Cardiac atrium fibroblast (primary cell): ENCODE results near the gene HAUS3. TPM values are rescaled to one million over a fixed set of nuclear protein-coding genes. Genes with fewer than 3 reads are reported as not detected.

Experiments used
- total RNA-seq: library from RNA; depleted of rRNA; stranded (reverse); fragments of >200 nt; gene quantifications from 2 replicates; pipeline ENCODE4 v1.2.3, GENCODE V29; 2015

HAUS3 gene, protein sequence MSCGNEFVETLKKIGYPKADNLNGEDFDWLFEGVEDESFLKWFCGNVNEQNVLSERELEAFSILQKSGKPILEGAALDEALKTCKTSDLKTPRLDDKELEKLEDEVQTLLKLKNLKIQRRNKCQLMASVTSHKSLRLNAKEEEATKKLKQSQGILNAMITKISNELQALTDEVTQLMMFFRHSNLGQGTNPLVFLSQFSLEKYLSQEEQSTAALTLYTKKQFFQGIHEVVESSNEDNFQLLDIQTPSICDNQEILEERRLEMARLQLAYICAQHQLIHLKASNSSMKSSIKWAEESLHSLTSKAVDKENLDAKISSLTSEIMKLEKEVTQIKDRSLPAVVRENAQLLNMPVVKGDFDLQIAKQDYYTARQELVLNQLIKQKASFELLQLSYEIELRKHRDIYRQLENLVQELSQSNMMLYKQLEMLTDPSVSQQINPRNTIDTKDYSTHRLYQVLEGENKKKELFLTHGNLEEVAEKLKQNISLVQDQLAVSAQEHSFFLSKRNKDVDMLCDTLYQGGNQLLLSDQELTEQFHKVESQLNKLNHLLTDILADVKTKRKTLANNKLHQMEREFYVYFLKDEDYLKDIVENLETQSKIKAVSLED
- 8.6 and 32.3 TPM in 2 replicates for total RNA-seq

GRCh38 chr4:2241410-2242353 lies at the start of gene HAUS3, which contains the start of gene POLN:
HAUS3 (minus strand) TSS chr4:2242121; CDS start chr4:2240946, 1,175 bp downstream.
POLN (minus strand) TSS chr4:2242121; CDS start chr4:2229231, 12,890 bp downstream.

DNA sequence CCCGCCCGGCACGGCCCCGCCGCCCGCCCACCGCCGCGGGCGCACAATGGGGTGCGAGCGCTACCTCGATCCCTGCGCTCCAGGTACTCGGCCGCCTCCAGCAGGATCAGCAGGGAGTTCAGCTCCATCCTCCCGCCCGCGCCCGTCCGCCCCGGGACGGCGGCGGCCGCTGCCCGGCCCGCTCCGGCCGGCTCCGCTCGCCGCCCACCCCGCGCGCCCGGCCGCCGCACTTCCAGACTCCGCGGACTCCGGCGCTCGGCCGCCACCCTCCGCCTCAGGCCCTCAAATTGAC lies 19.9 kb upstream of the HAUS3 start, which contains the start of gene MXD4:
TSS of gene MXD4 (minus strand) at position 257 of the 292 bp plus-strand sequence. CDS start at position 128, 129 bp downstream.

Other genes starting within 250 kb of the HAUS3 start
- gene NELFA, start 233.1 kb downstream of the HAUS3 start, total RNA-seq, result 10.3 and 10.4 TPM in 2 replicates
- under 0.01 and 0.36 TPM in 2 replicates for gene NAT8L, start 182.8 kb downstream of the HAUS3 start, total RNA-seq
- gene POLN, start within 50 bp of the HAUS3 start, total RNA-seq, result 1.1 and 3.7 TPM in 2 replicates
- 111 and 122 TPM in 2 replicates for gene MXD4, start 20.0 kb upstream of the HAUS3 start, total RNA-seq
- 4.9 and 9.2 TPM in 2 replicates for gene ZFYVE28, start 176.5 kb upstream of the HAUS3 start, total RNA-seq
- 0.16 TPM in 1 of 2 replicates, not detected in the other for gene CFAP99, start 176.8 kb upstream of the HAUS3 start, total RNA-seq
- 61.9 and 71.6 TPM in 2 replicates for gene RNF4, start 227.0 kb upstream of the HAUS3 start, total RNA-seq